Activated CD8-positive, alpha-beta memory T cell treated with anti-CD3 and anti-CD28 coated beads for 24 hours (primary cell): Measurements from ENCODE around the gene P2RY12.

Experiments
- DNase-seq: peaks from one replicate; pipeline ENCODE4 v3.0.0-alpha.2; 2020

Gene P2RY12

DNA sequence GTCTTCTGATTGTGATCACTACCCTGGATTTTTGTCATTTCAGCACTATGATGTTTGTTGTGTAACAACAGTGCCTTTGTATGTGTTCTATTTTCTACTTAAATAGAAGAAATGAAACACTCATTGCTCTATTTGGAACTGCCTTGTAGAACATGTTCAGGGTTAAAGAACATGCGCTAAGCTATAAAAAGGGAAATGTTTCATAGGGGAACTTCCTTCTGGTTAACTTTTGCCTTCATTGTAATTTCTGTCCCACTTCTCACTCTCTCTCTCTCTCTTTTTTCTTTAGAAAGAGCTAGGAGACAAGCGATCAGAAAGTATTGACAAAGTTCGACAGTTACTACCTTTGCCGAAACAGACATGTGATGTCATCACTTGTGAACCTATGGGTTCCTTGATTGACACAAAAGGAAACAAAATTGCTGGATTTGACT lies at the start of gene P2RY12:
TSS of gene P2RY12 (minus strand) at position 13 of the 434 bp plus-strand sequence. CDS start 45,908 bp downstream, outside the sequence.
- no peak for DNase-seq

DNA sequence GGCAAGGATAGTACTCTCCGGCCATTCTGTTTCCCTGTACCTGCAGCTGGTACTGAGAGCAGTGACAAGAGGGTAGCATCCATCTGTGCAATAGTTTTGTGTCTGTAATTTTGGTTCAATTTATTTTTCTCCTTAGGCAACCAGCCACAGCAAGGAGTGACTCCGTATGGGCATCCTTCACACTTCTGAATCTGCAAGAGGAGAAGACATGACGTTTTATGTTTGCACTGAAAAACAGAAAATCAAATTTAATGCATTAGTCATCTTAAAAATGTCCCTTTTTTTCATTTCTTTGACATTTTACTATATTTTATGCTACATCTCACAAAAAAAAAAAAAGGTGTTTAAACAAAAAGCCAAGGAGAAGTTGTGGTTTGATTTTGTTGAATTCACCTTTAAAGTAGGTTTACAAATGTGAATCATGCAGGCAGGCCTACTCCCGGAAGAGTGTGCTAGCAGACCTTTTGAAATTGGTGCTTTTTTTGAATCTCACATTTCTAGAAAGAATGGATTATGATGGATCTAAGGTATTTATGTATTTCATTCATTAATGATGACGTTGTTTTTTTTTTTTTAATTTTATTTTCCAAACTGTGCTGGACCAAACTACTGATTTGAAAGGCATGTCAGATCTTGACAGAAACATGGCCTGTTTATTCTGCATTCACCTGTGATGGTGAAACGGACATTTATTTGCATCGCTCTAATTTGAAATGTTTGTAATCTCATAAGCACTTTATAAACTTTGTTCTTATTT lies 48.2 kb upstream of the P2RY12 start:
- no peak for DNase-seq

DNA sequence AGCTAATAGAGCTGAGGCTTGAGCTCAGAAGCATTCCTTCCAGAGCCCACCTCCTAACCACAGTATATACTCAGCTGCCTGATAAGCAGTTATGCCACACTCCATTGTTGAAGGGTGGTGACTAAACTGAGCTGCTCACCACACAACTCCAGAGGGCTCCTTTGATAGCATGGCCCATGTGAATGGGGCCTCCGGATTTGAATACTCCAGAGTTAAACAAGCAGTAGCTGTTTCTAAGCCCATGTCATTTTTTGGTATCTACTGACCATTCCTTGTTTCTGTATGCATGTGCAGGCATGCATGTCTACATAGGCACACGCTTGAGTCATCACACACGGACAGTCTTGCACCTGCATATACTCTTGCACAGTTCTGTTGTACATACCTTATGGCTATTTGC lies 47.4 kb upstream of the P2RY12 start:
- DNase-seq = no peak

DNA sequence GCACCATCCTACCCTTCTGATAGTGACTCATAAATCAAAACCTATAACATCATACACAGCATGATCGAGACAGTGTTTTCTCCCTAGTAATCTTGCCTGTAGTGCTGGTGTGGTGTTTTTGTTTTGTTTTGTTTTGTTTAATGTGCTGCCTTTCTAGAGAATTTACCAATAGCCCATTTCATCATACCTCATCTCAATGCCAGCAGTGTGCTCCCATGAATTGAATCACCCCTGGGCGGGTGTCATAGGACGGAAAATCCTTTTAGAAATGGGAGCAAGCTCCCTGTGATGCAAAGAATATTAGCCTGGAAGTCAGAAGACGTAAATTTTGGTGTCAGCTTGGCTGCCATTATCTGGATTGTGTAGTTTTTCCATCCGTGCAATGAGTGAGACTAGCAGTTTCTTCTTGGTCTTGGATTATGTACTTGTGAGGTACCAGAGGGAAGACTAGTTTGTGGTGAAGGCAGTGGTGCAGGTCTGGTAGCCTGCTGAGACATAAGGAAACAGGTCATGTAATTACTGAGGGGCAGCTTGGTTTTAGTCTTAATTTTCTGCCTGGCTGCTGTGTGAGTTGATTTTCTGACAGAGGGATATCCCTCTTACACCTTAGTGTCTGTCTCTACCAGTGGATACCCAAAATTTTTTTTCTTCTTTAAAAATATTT lies 46.4 kb upstream of the P2RY12 start:
- no peak for DNase-seq

DNA sequence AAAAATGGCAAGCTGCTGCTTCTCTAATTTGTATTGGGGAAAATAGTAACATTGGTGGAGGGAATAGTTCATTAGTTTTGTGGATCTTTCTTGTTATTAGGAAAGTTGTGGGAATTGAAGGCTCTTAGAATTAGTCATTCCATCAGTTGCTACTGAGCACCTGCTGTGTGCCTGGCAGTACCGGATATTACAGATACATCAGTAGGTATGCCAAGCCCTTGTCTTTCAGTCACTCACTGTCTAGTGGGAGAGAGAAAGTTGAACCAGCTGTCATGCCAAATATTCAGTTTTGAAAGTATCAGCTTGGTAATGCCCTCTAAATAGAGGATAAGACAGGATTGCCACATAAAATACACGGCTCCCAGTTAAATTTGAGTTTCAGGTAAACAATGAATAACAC lies 43.8 kb upstream of the P2RY12 start:
- DNase-seq = no peak

DNA sequence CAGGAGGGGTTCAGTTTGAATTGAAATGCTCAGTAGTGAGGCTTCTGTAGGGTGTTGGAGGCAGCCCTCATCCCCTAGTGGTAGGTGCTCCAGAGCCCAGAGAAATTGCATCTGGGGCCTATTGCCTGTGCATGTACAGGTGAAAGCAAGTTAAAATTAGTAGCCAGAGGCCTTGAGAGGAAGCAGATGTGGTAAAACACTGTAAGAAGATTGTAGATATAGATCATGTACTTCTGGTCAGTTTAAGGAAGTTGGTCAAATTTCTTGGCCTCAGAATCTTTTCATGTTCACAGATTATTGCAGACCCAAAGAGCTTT lies 41.7 kb upstream of the P2RY12 start:
- DNase-seq = no peak

DNA sequence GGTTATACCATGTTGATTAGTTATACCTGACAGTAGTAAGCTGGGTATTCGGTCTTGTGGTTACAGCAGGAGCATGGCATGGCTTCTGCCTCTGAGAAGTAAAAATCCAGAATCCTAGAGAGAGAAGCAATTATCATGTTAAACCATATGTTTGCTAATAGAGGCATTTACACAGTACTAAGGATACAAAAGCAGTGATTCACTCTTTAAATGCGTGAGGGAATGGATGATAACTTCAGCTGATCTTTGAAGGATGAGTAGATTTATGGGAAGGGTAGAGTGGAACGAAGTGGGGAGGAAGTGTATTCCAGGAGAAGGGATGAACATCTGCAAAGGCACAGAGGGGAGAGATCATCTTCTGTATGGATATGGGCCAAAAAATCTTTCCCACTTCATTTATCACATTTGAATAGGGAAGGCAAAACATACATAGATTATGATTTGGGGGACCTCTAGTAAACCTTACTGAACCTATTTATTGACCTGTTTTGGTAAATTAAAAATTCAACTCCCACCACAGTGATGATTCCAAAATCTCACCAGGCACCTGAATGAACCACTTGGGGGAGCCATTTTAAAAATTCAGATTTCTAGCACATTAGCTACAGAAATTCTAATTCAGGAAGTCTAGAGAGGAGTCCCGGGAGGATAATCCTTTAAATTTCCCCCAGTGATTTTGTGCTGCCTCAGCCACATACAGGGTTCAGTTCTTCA lies 41.2 kb upstream of the P2RY12 start:
- DNase-seq = no peak

DNA sequence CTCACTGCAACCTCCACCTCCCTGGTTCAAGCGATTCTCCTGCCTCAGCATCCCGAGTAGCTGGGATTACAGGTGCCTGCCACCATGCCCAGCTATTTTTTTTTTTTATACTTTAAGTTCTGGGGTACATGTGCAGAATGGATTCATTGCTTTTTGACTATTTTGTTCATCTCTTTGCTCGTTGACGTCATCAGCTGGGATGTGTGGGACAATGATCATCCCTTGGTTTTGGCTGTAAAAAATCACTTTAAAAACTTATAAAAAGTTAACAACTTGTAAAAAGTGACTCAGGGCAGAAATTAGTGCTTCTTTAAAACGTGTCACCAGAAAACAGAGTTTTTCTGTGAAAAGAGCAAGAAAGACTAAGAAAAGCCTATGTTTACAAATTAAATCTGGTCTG lies 38.5 kb upstream of the P2RY12 start:
- no peak for DNase-seq

DNA sequence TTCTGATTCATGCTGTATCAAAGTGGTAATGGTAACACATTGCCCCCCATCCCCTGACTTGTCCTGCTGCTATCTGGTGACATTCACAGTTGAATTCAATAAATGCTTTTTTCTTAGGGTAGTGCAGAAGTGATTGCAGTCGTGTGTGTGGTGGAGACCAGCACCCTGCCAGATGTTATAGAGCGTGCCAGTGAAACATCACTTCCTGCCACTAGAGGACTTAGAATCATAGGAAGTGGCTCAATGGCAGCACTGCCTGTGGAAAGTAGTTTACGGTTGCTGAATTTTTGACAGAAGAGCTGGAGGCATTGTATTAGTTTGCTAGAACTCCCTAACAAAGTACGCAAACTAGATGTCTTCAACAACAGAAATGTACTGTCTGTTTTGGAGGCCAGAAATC lies 37.4 kb upstream of the P2RY12 start:
- no peak for DNase-seq

DNA sequence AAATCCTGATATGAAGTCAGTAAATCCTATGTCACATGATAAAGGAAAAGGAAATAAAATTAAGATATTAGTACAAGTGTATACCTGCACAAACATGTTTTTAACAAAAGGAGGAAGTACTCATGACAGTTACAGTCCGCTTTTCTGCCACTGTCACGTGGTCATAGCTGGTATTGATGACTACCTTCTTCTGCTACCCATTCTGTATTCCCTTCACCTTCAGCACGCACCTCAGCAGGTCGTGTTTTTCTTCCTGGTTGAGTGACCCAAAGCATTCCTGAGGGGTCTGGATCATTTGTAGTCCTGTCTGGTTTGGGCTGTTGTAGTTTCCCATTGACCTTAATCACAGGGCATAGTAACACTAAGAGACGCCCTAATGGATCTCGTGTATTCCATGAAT lies 35.3 kb upstream of the P2RY12 start:
- DNase-seq = no peak

DNA sequence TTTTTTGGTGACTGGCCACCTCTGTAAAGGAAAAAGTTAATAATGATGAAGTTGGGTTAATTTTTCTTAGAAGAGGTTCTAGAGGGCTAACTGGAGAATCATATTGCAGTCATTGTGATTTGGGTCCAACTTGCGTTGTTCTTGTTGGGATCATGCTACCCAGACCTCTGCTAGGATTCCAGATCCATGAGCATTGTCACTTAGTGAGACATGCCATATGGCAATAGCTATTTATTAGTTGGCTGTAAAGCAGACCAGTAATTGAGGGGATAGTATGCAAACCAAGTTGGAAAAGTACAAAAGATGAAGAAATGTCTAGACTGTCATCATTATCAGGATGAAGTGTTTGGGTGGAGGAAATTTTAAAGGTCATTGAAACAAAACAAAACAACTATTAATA lies 30.7 kb upstream of the P2RY12 start:
- no peak for DNase-seq

DNA sequence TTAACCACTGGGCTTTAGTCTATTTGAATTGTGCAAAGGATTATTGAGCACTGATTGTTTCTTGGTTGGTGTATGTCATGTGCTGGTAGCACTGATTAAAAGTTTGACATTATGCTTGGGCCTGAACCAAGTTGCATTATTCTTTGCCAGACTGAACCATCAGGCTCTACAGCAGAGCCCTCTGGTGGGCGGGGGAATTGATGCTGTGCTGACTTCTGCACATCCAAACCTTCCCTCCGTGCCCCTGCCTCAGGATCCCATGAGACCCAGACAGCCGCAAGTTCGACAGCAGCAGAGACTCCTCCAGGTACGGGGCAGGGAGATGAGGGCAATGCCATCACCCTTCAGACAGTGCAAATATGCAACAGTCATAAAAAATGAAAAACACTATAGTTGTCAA lies 28.4 kb upstream of the P2RY12 start:
- DNase-seq = no peak

DNA sequence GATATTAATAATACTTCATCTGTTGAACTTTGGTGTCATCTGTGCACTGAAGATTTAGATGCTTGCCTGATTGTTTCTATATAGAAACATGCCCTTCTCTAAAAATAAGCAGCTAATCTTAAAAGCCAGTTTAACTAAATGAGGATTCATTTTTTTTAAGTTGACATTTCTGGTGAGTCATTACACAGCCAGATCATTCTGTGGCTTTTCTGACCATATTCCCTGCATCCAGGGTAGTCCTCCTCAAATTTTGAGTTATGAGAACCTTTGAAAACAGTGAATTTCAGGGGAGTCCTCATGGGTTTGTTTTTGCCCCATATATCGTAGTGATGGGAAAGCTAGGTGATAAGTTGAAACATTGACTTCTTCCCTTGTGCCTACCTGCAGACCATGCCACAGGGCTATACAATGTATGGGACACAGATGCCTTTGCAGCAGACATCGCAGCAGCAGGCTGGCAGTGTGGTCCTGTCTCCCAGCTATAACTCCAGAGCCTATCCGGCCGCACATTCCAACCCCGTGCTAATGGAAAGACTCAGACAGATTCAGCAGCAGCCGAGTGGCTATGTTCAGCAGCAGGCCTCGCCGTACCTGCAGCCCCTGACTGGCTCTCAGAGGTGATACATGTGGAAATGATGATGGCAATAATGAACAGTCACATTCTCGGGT lies 26.5 kb upstream of the P2RY12 start:
- no peak for DNase-seq

DNA sequence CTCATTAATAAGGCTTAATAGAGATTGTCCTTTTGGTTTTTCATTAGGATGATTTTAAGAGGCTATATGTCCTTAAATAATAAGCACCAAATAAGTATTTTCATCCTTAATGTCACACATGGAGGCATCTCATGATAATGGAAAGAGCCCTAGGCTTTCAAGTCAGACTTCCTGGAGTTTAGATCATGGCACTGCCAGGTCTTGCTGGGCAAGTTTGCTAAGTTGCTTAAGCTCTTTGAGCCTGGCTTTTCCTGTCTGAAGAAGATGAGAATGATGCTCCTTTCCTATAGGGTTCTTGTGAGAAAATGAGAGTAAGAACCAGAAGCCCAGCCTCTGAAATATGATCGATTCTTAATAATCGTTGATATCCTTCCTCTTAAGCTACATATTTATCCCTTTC lies 23.4 kb upstream of the P2RY12 start:
- DNase-seq = no peak

DNA sequence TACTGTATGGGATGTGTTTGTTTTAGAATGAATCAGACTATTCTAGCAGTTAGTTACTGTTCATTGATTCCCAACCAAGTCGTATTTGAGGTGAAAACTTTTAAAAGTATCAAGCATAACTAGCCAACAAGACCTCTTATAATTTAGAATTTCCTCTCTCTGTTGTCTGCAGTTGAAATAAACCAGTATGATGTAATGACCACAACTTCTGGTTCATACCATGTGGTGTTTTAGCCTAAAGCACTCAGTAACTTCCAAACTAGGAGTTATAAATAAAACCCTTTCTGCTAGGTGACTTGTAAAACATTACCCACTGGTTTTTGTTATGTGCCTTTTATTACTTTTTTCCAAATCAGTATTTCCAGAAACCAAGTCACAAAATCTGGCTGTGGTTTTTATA lies 19.8 kb upstream of the P2RY12 start:
- DNase-seq = no peak

DNA sequence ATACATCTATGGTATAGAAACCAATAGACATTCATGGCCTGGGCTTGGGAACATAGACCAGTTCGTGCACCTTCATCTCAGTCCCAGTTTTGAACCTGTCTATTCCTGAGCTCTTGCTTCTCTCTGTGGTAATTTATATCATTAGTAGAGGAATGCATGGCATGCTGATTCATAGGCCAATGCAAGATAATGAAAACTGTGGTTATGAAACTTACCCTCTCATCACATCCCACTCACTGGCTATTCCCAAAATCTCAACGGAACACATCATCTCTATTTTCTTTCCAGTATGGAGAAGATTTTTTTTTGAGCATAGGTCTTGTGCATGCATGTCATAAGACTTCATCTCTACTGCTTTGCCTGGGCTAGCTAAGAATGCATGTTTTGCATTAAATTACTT lies 18.7 kb upstream of the P2RY12 start:
- no peak for DNase-seq

DNA sequence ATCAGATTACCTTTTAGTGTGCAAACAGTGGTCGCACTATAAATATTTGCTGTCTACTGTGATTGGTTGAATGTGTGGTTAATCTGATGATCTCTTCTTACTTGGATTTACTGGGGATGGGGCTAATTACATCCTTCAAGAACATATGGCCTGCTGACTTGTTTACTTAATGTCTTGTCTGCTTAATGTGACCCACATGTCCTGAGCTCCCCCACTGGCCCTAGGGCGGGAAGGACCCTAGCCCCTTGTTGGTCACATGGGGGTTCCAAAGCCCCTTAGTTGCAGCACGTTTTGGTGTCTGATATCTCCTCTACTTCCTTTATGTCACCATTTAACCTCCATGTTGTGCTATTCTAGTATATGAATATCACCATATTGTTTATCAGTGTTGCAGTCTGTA lies 17.8 kb upstream of the P2RY12 start:
- no peak for DNase-seq

DNA sequence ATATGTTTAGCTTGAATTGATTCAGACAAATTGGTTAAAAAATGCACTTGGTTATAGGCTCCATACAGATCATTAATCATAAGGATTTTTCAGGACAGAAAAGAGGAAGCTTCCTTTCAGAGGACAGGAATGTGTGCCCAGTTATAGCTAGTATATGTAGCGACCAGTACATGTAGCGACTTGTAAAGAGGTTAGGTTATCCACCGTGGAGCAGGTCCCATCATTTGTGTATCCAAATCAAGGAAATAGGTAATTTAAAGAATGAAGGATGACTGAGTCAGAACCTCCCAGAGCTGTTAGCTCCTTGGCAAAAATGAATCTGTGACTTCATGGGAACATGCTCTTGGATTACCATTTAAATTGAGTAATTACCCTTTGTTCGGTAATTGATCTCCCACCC lies 15.8 kb upstream of the P2RY12 start:
- no peak for DNase-seq

DNA sequence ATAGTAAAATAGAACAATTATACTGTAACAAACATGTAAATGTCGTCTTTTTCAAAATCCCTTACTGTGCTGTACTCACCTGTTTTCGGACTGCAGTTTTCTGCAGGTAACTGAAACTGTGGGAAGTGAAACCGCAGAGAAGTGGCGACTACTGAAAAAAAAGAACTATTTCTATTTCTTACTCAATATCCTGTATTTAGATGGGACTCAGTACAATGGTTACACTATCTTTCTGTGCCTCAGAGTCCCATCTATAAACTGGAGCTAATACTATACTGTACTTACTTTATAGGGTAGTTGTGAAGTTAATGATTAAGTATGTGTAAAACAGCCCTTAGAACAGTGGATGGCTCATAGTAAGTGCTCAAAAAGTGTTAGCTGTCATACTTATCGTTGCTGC lies 14.3 kb upstream of the P2RY12 start:
- DNase-seq = no peak

DNA sequence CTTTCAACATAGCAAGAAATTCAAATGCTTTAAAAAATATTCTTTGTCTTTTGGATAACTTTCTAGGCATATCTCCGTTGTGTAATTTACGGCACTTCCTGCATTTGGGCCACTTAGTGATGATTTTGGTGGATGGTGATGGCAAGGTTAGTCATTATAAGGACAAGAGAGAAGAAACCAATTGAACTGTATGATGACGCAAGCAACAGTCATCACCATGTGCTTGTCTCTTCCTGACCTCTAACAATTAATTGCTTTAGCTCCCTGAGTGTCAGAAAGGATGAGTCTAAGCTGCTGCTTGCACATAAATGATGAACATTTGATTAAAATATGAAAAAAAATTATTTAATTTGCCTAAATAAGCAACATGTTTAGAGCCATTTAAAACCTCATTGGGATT lies 11.3 kb upstream of the P2RY12 start:
- DNase-seq = no peak

DNA sequence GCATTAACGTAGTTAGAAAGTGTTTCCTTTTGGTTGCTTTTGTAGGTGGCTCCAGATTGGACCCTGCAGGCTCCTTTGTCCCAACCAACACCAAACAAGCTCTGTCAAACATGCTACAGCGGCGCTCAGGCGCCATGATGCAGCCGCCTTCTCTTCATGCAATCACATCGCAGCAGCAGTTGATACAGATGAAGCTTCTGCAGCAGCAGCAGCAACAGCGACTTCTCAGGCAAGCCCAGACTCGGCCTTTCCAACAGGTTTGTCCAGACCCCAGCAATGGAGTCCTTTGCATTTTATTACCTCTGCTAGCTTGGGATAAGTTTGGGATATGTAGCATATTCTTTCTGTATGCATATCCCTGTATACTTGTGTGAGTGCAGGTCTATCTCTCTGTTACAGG lies 10.1 kb upstream of the P2RY12 start:
- no peak for DNase-seq

DNA sequence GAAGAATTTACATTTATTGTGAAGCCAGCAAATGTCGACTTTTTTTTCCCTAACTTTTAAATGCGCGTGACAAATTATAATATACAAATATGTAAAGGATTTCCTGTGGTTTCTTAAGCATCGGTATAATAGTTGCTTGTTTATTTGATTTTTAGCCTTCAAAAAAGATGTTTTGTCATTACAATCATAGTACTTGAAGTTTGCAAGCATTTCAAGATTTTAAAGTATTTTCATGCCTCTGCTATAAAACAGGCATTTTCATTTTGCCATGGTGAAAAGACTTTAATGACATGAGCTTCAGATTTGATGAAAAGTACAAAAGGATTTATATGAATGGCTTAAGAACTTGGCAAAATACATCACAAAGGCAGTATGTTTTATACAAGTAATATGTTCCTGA lies 9.4 kb upstream of the P2RY12 start:
- no peak for DNase-seq

DNA sequence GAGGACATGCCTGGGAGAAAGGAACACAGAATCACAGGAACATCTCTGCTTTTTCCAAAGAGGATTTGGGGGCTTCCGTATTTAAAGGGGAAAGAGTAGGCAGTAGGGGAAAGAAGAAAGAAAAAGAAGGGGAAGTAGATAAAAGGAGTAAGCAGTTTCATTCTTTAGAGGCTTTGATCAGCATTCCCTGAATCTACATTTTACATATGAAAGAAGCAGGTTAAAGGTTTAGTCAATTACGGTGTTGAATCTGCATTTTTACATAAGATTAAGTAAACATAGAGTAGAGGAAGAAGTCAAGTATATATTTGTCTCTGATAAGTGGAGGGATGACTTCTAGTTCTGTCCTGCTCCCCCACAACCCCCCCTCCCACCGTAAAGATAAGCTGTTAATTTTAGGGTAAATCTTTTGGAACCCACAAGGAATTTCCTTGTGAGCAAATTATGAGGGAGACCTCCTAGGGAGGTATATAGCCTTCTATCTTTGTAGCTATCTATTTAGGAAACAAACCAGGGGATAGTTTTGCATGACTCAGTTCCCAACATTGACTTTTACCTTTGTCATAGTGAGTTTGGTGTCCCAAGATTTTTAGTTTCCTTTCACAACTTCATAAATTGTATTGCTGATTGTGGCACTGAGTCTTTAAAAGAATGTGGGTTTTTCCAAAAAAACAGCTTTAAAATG lies 8.7 kb upstream of the P2RY12 start:
- DNase-seq = no peak
